WTC11 (cell line): ENCODE results near the gene BMP8B.

ENCODE experiments used
- CTCF ChIP-seq: fragments of 200-600 bp; IDR thresholded peaks from 2 replicates; pipeline ENCODE4 v1.8.0; 2022; ENCODE audit warnings: antibody characterized with exemption
- TCF7 ChIP-seq: sonication (generic); formaldehyde crosslinking; IDR thresholded peaks from 2 replicates; pipeline ENCODE4 v1.8.0; 2022; ENCODE audit warnings: mild to moderate bottlenecking, low read depth, missing genetic modification reagents, moderate library complexity
- ZNF232 ChIP-seq: sonication (generic); formaldehyde crosslinking; IDR thresholded peaks from 2 replicates; pipeline ENCODE4 v1.8.0; 2022; ENCODE audit warnings: mild to moderate bottlenecking, missing genetic modification reagents

GRCh38 chr1:39812913-39813312 is 24.2 kb upstream of the BMP8B start:
- TF ChIP-seq TCF7 = no peak
- no peak for TF ChIP-seq ZNF232 (CRISPR knock-in tag)
- no peak for TF ChIP-seq CTCF
